NT2/D1 (cell line): ENCODE data around the gene RALB.

Source experiments
- DNase-seq: peaks from one replicate; pipeline ENCODE4 v3.0.0-alpha.2; 2011; ENCODE audit warnings: low read depth, low spot score
- H3K27me3 ChIP-seq: 2 replicates; pipeline ENCODE4 v1.6.0; 2011; ENCODE audit warnings: mild to moderate bottlenecking; ENCODE audit not compliant: insufficient read length, insufficient read depth
- H3K36me3 ChIP-seq: 2 replicates; pipeline ENCODE4 v1.6.1; 2011; ENCODE audit warnings: mild to moderate bottlenecking, low read length, mixed read lengths; ENCODE audit not compliant: insufficient read depth, insufficient read length
- H3K4me1 ChIP-seq: 2 replicates; pipeline ENCODE4 v1.5.1; 2011; ENCODE audit not compliant: insufficient read depth, insufficient read length
- H3K4me3 ChIP-seq: 2 replicates; pipeline ENCODE4 v1.5.1; 2011; ENCODE audit warnings: low read depth; ENCODE audit not compliant: insufficient read length
- H3K9ac ChIP-seq: 2 replicates; pipeline ENCODE4 v1.6.0; 2011; ENCODE audit warnings: low read depth; ENCODE audit not compliant: insufficient read length
- H3K9me3 ChIP-seq: 2 replicates; pipeline ENCODE4 v1.5.1; 2011; ENCODE audit warnings: mild to moderate bottlenecking, low read length; ENCODE audit not compliant: insufficient read depth
- SUZ12 ChIP-seq: IDR thresholded peaks from 2 replicates; pipeline ENCODE4 v1.6.1; 2011; ENCODE audit not compliant: insufficient read length, insufficient read depth; ENCODE audit errors: extremely low read depth
- YY1 ChIP-seq: IDR thresholded peaks from 2 replicates; pipeline ENCODE4 v1.6.1; 2011; ENCODE audit not compliant: insufficient read length, insufficient read depth
- ZNF274 ChIP-seq: IDR thresholded peaks from 2 replicates; pipeline ENCODE4 v1.6.1; 2011; ENCODE audit warnings: mild to moderate bottlenecking, low read depth, low read length

Gene RALB

DNA sequence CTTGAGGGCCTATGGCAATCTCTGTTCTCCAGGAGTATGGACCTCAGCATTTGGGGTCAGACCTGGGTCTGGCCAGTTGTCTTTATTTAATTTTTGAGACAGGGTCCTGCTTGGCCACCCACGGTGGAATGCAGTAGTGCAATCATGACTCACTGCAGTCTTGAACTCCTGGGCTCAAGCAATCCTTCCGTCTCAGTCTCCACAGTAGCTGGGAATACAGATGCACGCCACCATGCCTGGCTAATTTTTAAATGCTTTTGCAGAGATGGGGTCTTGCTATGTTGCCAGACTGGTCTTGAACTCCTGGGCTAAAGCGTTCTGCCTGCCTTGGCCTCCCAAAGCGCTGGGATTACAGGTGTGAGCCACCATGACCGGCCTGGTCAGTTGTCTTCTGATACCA, 46.9 kb downstream of the RALB start:
- Histone ChIP-seq H3K9me3 (no peaks in the 10 kb centered on the region), H3K4me1 (no peaks in the 10 kb centered on the region), H3K27me3 (peaks cover 9% of the 10 kb centered on the region), H3K36me3 (no peaks in the 10 kb centered on the region), H3K4me3 (no peak overlapping the region), H3K9ac (no peak overlapping the region)
- no peak for DNase-seq
- TF ChIP-seq SUZ12 (no peak), ZNF274 (no peak), YY1 (no peak)

DNA sequence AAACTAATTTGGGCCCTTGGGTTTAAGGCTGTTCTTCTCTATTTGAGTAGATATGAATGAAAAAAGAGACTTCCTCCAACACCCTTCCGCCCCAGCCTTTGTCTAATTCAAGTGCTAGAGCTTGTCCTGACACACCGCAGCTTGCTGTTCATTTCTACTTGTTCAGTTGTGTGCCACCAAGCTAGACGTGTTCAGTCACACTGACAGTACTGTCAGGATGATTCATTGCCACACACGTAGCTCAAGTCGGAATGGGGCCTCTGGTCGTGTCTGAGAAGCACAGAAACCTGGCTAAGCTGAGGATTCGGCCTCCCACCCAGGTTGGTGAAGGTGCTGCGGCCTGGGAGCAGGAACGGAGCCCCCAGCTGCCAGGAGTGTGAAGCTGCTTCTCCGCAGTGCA, 47.7 kb downstream of the RALB start:
- H3K27me3 ChIP-seq: peaks cover 9% of the 10 kb centered on the region
- no peak for TF ChIP-seq SUZ12
- TF ChIP-seq ZNF274: no peak
- no peaks in the 10 kb centered on the region for H3K9me3 ChIP-seq
- no peak overlapping the region for H3K9ac ChIP-seq
- DNase-seq: no peak
- no peak overlapping the region for H3K4me3 ChIP-seq
- no peaks in the 10 kb centered on the region for H3K36me3 ChIP-seq
- H3K4me1 ChIP-seq: no peaks in the 10 kb centered on the region

DNA sequence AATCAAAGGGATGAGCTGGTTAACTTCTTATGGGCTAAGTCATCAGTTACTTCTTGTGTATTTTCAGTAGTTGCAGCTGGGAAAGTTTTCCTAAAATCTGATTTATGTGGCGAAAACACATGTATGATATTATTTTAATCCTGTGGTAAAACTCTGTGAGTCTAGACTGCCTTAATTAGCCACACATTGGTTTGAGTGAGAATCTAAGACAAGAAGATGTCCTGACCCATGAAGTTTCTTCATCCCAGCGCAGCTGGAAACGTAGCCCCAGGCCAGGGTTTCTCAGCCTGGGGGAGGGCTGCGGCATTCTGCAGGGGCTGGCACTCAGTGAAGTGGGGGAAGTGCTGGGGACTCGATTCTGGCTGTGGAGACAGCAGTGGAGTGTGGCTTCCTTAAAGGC, 48.6 kb downstream of the RALB start:
- Histone ChIP-seq H3K36me3 (no peaks in the 10 kb centered on the region), H3K4me1 (no peaks in the 10 kb centered on the region), H3K9me3 (no peaks in the 10 kb centered on the region), H3K4me3 (no peak overlapping the region), H3K27me3 (peaks cover 9% of the 10 kb centered on the region), H3K9ac (no peak overlapping the region)
- no peak for TF ChIP-seq ZNF274
- TF ChIP-seq SUZ12: no peak
- no peak for TF ChIP-seq YY1
- DNase-seq: no peak

DNA sequence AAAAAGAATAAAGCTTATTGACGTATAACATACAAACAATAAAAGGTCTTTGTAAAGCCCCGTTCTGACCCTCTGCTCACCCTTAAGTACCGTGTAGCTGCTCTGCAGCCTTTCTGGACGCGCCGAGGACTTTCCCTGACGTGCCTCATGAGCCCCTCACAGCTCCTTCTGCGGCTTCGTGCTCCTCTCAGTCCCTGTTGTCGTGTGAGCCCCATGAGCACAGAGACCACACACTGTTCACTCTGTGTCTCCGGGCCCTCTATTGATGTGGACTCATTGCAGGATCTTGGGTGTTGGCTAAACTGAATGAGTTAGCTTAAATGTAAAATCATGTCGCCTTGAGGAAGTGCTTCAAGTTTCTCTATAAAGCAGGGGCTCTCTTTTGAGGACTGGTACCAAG, 49.6 kb downstream of the RALB start:
- Histone ChIP-seq H3K9ac (no peak overlapping the region), H3K27me3 (peaks cover 9% of the 10 kb centered on the region), H3K4me3 (no peak overlapping the region), H3K4me1 (no peaks in the 10 kb centered on the region), H3K36me3 (no peaks in the 10 kb centered on the region), H3K9me3 (no peaks in the 10 kb centered on the region)
- no peak for DNase-seq
- TF ChIP-seq ZNF274 (no peak), YY1 (no peak), SUZ12 (no peak)

DNA sequence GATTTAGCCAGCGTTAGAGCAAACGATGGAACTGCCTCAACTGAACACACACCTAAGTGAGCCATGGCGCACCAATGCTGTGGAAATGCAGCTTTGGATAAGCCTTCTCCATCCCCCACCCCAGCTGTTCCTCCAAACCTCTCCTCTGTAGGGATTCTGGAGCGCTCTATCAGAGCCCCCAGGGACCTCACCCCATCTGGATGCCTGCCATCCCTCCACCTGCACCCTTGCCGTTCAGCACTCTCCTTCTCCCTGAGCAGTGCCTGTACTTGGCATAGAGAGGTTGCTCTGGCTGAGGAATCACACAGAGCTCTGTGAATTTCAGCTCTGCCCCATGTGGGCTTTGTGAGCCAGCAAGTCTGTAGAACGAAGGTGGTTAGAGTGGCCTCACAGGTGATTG, 50.5 kb downstream of the RALB start:
- H3K9ac ChIP-seq: no peak overlapping the region
- no peaks in the 10 kb centered on the region for H3K9me3 ChIP-seq
- H3K4me3 ChIP-seq: no peak overlapping the region
- TF ChIP-seq YY1 (no peak), ZNF274 (no peak), SUZ12 (no peak)
- H3K4me1 ChIP-seq: peaks cover 2% of the 10 kb centered on the region
- DNase-seq: no peak
- no peaks in the 10 kb centered on the region for H3K36me3 ChIP-seq
- H3K27me3 ChIP-seq: peaks cover 9% of the 10 kb centered on the region

DNA sequence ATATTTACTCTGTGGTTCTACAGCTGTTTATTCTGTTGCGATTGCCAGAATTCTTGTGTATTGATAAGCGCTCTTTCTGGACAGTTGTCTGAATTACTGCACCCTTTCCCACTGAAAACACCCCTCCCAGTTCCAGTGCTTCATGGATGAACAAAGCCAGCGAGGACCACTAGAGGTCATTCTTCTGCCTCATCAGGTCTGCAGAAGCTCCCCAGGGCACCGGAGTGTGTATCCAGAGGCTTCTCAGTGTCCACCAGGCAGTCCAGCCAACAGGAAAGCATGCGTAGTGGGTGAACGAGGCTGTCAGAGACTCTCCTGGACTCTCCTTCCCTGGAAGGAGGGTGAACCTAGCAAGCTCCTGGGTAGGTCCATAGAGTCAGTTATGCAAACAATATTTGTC, 52.6 kb downstream of the RALB start:
- H3K4me3 ChIP-seq: no peak overlapping the region
- DNase-seq: no peak
- H3K9me3 ChIP-seq: no peaks in the 10 kb centered on the region
- H3K4me1 ChIP-seq: peaks cover 2% of the 10 kb centered on the region
- no peaks in the 10 kb centered on the region for H3K36me3 ChIP-seq
- H3K27me3 ChIP-seq: peaks cover 9% of the 10 kb centered on the region
- H3K9ac ChIP-seq: no peak overlapping the region
- TF ChIP-seq YY1 (no peak), ZNF274 (no peak), SUZ12 (no peak)

DNA sequence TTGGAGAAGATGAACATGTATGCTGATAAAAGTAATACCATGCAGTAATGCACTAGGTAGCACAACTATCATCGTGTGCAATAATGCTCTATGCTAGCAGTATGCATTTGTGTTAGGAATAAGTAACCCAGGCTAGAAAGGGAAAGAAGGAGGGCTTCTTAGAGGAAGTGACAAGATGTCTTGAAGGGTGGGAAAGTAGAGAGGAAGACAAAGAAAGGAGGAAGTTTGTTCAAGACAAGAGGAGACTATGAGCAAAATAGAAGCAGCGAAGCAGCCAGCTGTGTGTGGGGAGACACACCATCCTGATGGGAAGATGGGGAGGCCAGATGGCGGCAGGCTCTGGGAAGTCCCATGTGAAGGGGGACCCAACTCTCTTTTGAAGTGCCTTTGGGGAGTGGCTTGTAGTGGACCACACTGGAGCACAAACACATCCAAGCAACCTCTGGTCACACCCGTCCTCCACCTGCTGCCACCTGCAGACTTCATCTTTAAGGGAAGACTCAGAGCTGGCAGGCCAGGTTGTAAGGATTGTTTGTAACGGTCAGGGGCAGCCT, 53.4 kb downstream of the RALB start:
- no peaks in the 10 kb centered on the region for H3K9me3 ChIP-seq
- no peak for DNase-seq
- no peak overlapping the region for H3K9ac ChIP-seq
- peaks cover 9% of the 10 kb centered on the region for H3K27me3 ChIP-seq
- TF ChIP-seq YY1: no peak
- TF ChIP-seq SUZ12: no peak
- no peak for TF ChIP-seq ZNF274
- no peaks in the 10 kb centered on the region for H3K36me3 ChIP-seq
- no peak overlapping the region for H3K4me3 ChIP-seq
- H3K4me1 ChIP-seq: peaks cover 2% of the 10 kb centered on the region

DNA sequence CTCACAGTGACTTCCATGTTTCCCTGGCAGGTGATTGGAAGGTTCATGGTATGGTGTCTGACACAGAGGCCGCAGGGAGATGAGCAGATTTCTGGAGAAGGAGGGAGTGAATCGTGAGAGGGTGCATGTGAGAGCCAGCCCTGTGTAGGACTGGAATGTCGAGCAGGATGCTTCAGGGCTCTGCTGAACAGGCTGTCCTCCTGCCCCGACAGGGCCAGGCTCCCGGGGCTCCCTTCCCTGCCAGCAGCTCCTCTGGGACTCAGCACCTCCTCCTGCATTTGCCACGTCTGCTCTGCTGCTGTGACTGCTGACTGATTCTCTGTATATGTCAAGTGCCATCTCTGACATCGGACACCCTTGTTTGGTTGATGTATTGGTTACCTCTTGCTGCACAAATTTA, 54.8 kb downstream of the RALB start:
- Histone ChIP-seq H3K9ac (no peak overlapping the region), H3K4me1 (peaks cover 2% of the 10 kb centered on the region), H3K4me3 (no peak overlapping the region), H3K27me3 (peaks cover 14% of the 10 kb centered on the region), H3K36me3 (no peaks in the 10 kb centered on the region), H3K9me3 (no peaks in the 10 kb centered on the region)
- TF ChIP-seq SUZ12: no peak
- TF ChIP-seq YY1: no peak
- no peak for TF ChIP-seq ZNF274
- DNase-seq: no peak
